Neuronal stem cell (in vitro differentiated cells): ENCODE measurements around the gene TBC1D25.
A peak's percentile ranks its signal among the peaks of the same experiment; 100 is the strongest.

Experiments used
- DNase-seq: peaks from one replicate; pipeline ENCODE4 v3.0.0-alpha.2; 2013; ENCODE audit warnings: low spot score
- H2AFZ ChIP-seq: one replicate; pipeline ENCODE4 v1.6.1; 2013; ENCODE audit warnings: mild to moderate bottlenecking, low read length, inconsistent platforms
- H2AK5ac ChIP-seq: 2 replicates; pipeline ENCODE4 v1.6.1; 2013; ENCODE audit warnings: low read depth, mild to moderate bottlenecking, inconsistent platforms, low read length, moderate library complexity, mixed read lengths
- H2BK120ac ChIP-seq: 2 replicates; pipeline ENCODE4 v1.6.1; 2013; ENCODE audit warnings: low read depth, mild to moderate bottlenecking, inconsistent platforms, low read length, moderate library complexity, mixed read lengths
- H2BK12ac ChIP-seq: one replicate; pipeline ENCODE4 v1.6.1; 2013; ENCODE audit warnings: low read length, inconsistent platforms
- H2BK15ac ChIP-seq: 2 replicates; pipeline ENCODE4 v1.6.1; 2013; ENCODE audit warnings: mild to moderate bottlenecking, low read length, inconsistent platforms, mixed read lengths
- H2BK5ac ChIP-seq: one replicate; pipeline ENCODE4 v1.6.1; 2013; ENCODE audit warnings: inconsistent platforms, mild to moderate bottlenecking, low read length, moderate library complexity
- H3K14ac ChIP-seq: one replicate; pipeline ENCODE4 v1.6.1; 2013; ENCODE audit warnings: low read length, inconsistent platforms
- H3K18ac ChIP-seq: 2 replicates; pipeline ENCODE4 v1.6.1; 2013; ENCODE audit warnings: low read length, inconsistent platforms
- H3K23ac ChIP-seq: 2 replicates; pipeline ENCODE4 v1.6.1; 2013; ENCODE audit warnings: low read depth, mild to moderate bottlenecking, mixed read lengths, low read length, inconsistent platforms; ENCODE audit not compliant: poor library complexity
- H3K27ac ChIP-seq: replicated peaks from 3 replicates; pipeline ENCODE4 v1.5.1; 2013; ENCODE audit warnings: low read length, inconsistent platforms
- H3K27me3 ChIP-seq, 3 experiments: 2 replicates each; pipeline ENCODE4 v1.6.1; 2013; ENCODE audit warnings: low read length in 3 of 3, mild to moderate bottlenecking in 2 of 3, inconsistent platforms in 1 of 3, low read depth in 1 of 3, mixed read lengths in 1 of 3, moderate library complexity in 1 of 3; ENCODE audit not compliant: control insufficient read depth in 3 of 3, insufficient read depth in 3 of 3
- H3K36me3 ChIP-seq, 2 donors: replicated peaks in 1 of 2; 2 replicates each; pipeline ENCODE4 v1.6.1; 2013; ENCODE audit warnings: low read length in 2 of 2; ENCODE audit not compliant: control insufficient read depth in 2 of 2, insufficient read depth in 2 of 2
- H3K4ac ChIP-seq: 2 replicates; pipeline ENCODE4 v1.6.1; 2013; ENCODE audit warnings: inconsistent platforms, mild to moderate bottlenecking, low read length, moderate library complexity
- H3K4me1 ChIP-seq, 2 donors: 1 replicate in 1 of 2; 2 replicates in 1 of 2; pipeline ENCODE4 v1.6.1; 2013; ENCODE audit warnings: low read length in 2 of 2, low read depth in 1 of 2; ENCODE audit not compliant: control insufficient read depth in 2 of 2, insufficient read depth in 1 of 2
- H3K4me2 ChIP-seq: one replicate; pipeline ENCODE4 v1.6.1; 2013; ENCODE audit warnings: mild to moderate bottlenecking, low read length, inconsistent platforms; ENCODE audit not compliant: insufficient read depth, poor library complexity, severe bottlenecking
- H3K4me3 ChIP-seq, 2 donors: 2 replicates each; pipeline ENCODE4 v1.5.1; 2013; ENCODE audit warnings: low read length in 2 of 2, mild to moderate bottlenecking in 2 of 2, inconsistent platforms in 1 of 2, moderate library complexity in 1 of 2
- H3K79me1 ChIP-seq: one replicate; pipeline ENCODE4 v1.6.1; 2013; ENCODE audit warnings: low read depth, mild to moderate bottlenecking, inconsistent platforms, low read length, moderate library complexity
- H3K9ac ChIP-seq: one replicate; pipeline ENCODE4 v1.6.1; 2013; ENCODE audit warnings: mild to moderate bottlenecking, low read depth, low read length, inconsistent platforms; ENCODE audit not compliant: poor library complexity
- H3K9me3 ChIP-seq, 2 donors: replicated peaks in 1 of 2; 2 replicates each; pipeline versions ENCODE3 to v1.6.1; 2013; ENCODE audit warnings: low read length in 2 of 2, mild to moderate bottlenecking in 2 of 2, inconsistent platforms in 1 of 2, low read depth in 1 of 2, mixed read lengths in 1 of 2, moderate library complexity in 1 of 2; ENCODE audit not compliant: control insufficient read depth in 2 of 2, insufficient read depth in 1 of 2
- H4K8ac ChIP-seq: one replicate; pipeline ENCODE4 v1.6.1; 2013; ENCODE audit warnings: low read depth, mild to moderate bottlenecking, inconsistent platforms, low read length, moderate library complexity
- H4K91ac ChIP-seq: one replicate; pipeline ENCODE4 v1.6.1; 2013; ENCODE audit warnings: low read length, low read depth, mild to moderate bottlenecking, inconsistent platforms; ENCODE audit not compliant: poor library complexity
- WGBS, 2 donors: extraction: QIAGEN DNeasy Blood & Tissue Kit; methylation state at CpG; one replicate each; pipeline ENCODE4 v1.1.7; 2013; ENCODE audit warnings: missing lambda C conversion rate in 2 of 2, mixed read lengths in 1 of 2; ENCODE audit not compliant: insufficient read length in 2 of 2, insufficient replicate concordance in 1 of 2; ENCODE audit errors: extremely low coverage in 2 of 2; 5-methylcytosine and 5-hydroxymethylcytosine counted together

TBC1D25 gene

DNA sequence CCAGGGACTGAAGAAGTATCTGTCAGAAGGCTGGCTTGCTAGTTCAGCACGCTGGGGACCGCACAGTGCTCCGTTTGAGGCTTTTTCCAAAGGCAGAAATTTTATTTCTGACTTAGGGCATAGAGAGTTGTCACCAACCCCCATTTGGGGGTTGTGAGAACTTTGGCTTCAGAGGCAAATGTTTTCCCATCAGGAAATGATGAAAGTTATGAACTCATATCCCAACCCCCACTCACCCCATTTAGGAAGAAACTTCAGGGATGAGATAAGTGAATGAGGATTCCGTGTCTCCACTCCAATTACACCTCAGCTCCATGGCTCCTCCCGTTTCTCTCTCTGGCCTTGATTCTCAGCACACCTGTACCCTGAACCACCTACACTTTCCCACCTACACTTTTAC lies 53.5 kb downstream of the TBC1D25 start:
- no peak overlapping the region for H2BK15ac ChIP-seq
- no peak overlapping the region for H4K8ac ChIP-seq
- no peak overlapping the region for H3K4ac ChIP-seq
- no peaks in the 10 kb centered on the region for H3K36me3 ChIP-seq
- no peak overlapping the region for H3K18ac ChIP-seq
- no peak overlapping the region for H3K14ac ChIP-seq
- H3K4me2 ChIP-seq: no peak overlapping the region
- no peak overlapping the region for H2AFZ ChIP-seq
- no peaks in the 10 kb centered on the region for H3K27me3 ChIP-seq
- no peak overlapping the region for H2BK5ac ChIP-seq
- H3K4me3 ChIP-seq: no peak overlapping the region
- H2BK12ac ChIP-seq: no peak overlapping the region
- no CpG with 5 or more reads among the region's 5 CpGs for WGBS, 2 donors
- H3K4me1 ChIP-seq: no peaks in the 10 kb centered on the region
- H4K91ac ChIP-seq: no peak overlapping the region
- H3K9ac ChIP-seq: no peak overlapping the region
- no peak overlapping the region for H3K23ac ChIP-seq
- no peak overlapping the region for H2BK120ac ChIP-seq
- DNase-seq: no peak
- H3K27ac ChIP-seq: no peak overlapping the region
- H3K9me3 ChIP-seq: no peaks in the 10 kb centered on the region
- no peaks in the 10 kb centered on the region for H3K79me1 ChIP-seq
- no peak overlapping the region for H2AK5ac ChIP-seq

- Histone ChIP-seq H2BK12ac (no peak overlapping the region), H2AK5ac (no peak overlapping the region), H2BK120ac (no peak overlapping the region), H3K4ac (no peak overlapping the region), H3K18ac (no peak overlapping the region), H3K4me1 (peaks cover 0 to 3% of the 10 kb centered on the region in 2 donors), H3K9ac (no peak overlapping the region), H3K36me3 (peaks cover 11 to 22% of the 10 kb centered on the region in 2 donors), H3K23ac (no peak overlapping the region), H3K27me3 (no peaks in the 10 kb centered on the region), H4K91ac (no peak overlapping the region), H2BK5ac (no peak overlapping the region), H3K14ac (no peak overlapping the region), H2AFZ (no peak overlapping the region), H3K9me3 (no peaks in the 10 kb centered on the region), H3K4me2 (no peak overlapping the region), H3K79me1 (peaks cover 2% of the 10 kb centered on the region), H2BK15ac (no peak overlapping the region), H3K4me3 (no peak overlapping the region), H3K27ac (no peak overlapping the region), H4K8ac (no peak overlapping the region)
- no CpG with 5 or more reads among the region's 2 CpGs for WGBS, 2 donors
- DNase-seq: no peak
Measured at GRCh38 chrX:48595929-48596328, 56.4 kb downstream of the TBC1D25 start.

- no CpG with 5 or more reads among the region's 62 CpGs for WGBS, 2 donors
- Histone ChIP-seq H4K91ac (peak within 1 kb of the TSS; percentile 92), H2BK15ac (no peak within 1 kb of the TSS), H3K36me3 (peaks cover 11 to 37% of the 10 kb centered on the region in 2 donors), H3K4me3 (peak within 1 kb of the TSS; percentile 77 to 85), H2BK120ac (no peak within 1 kb of the TSS), H2AK5ac (peak within 1 kb of the TSS; percentile 97), H3K79me1 (peaks cover 2% of the 10 kb centered on the region), H2BK12ac (peak within 1 kb of the TSS; percentile 73), H3K9me3 (no peaks in the 10 kb centered on the region), H3K4me2 (peak within 1 kb of the TSS; percentile 37), H3K23ac (peak within 1 kb of the TSS; percentile 96), H2AFZ (peak within 1 kb of the TSS; percentile 77), H2BK5ac (peak within 1 kb of the TSS; percentile 66), H3K4ac (peak within 1 kb of the TSS; percentile 89), H3K14ac (no peak within 1 kb of the TSS), H3K27ac (peak within 1 kb of the TSS; percentile 97), H3K9ac (peak within 1 kb of the TSS; percentile 99), H3K4me1 (peaks cover 0 to 3% of the 10 kb centered on the region in 2 donors), H3K18ac (peak within 1 kb of the TSS; percentile 100), H4K8ac (no peak within 1 kb of the TSS), H3K27me3 (no peaks in the 10 kb centered on the region)
- DNase-seq: peak; percentile 71
Measured at GRCh38 chrX:48597353-48598264, 58.1 kb downstream of the TBC1D25 start, which contains the start of gene WDR13. Gene WDR13 (plus strand): TSS chrX:48597492. CDS start chrX:48597997, 505 bp downstream.

GRCh38 chrX:48598614-48599013 lies 59.1 kb downstream of the TBC1D25 start:
- H3K4me3 ChIP-seq: peak overlapping the region in 1 of 2 donors; percentile 77
- H4K91ac ChIP-seq: no peak overlapping the region
- H3K14ac ChIP-seq: no peak overlapping the region
- WGBS, 2 donors: no CpG with 5 or more reads among the region's 25 CpGs
- peaks cover 13 to 43% of the 10 kb centered on the region in 2 donors for H3K36me3 ChIP-seq
- no peak overlapping the region for H3K18ac ChIP-seq
- H3K27me3 ChIP-seq: no peaks in the 10 kb centered on the region
- no peak overlapping the region for H2AFZ ChIP-seq
- H3K27ac ChIP-seq: no peak overlapping the region
- H2BK12ac ChIP-seq: no peak overlapping the region
- no peak overlapping the region for H3K4me2 ChIP-seq
- peaks cover 0 to 3% of the 10 kb centered on the region in 2 donors for H3K4me1 ChIP-seq
- no peak overlapping the region for H4K8ac ChIP-seq
- no peak overlapping the region for H3K4ac ChIP-seq
- peak overlapping the region; percentile 46 for H2AK5ac ChIP-seq
- no peak for DNase-seq
- H2BK5ac ChIP-seq: no peak overlapping the region
- no peak overlapping the region for H3K9ac ChIP-seq
- H3K23ac ChIP-seq: no peak overlapping the region
- no peak overlapping the region for H2BK120ac ChIP-seq
- H2BK15ac ChIP-seq: no peak overlapping the region
- peaks cover 2% of the 10 kb centered on the region for H3K79me1 ChIP-seq
- no peaks in the 10 kb centered on the region for H3K9me3 ChIP-seq
